Activated CD8-positive, alpha-beta memory T cell treated with anti-CD3 and anti-CD28 coated beads for 36 hours (primary cell): Measurements from ENCODE around the gene PTCD2. TPM values are rescaled to one million over a fixed set of nuclear protein-coding genes. Genes with fewer than 3 reads are reported as not detected.
"Not testable (repeated sequence)": the region's sequence is repeated elsewhere in the genome, so short reads cannot be mapped to it uniquely, and the experiment has no call there.

Source experiments
- CTCF ChIA-PET: fragments of 350-600 bp; sonication (Branson Sonifier 250); formaldehyde crosslinking; loops from one replicate; lab custom pipeline; 2021; ENCODE audit warnings: antibody characterized with exemption; lab: Charles Lee
- POLR2A ChIA-PET: fragments of 350-600 bp; sonication (Branson Sonifier 250); formaldehyde crosslinking; loops from one replicate; lab custom pipeline; 2021; ENCODE audit warnings: antibody characterized with exemption; lab: Charles Lee
- total RNA-seq, 2 experiments: library from RNA; stranded (reverse); gene quantifications; one replicate each; pipeline ENCODE4 v1.2.3, GENCODE V29; 2021

PTCD2 gene
- total RNA-seq, 2 experiments from 2014 or later: 13.8 to 16.1 TPM

DNA sequence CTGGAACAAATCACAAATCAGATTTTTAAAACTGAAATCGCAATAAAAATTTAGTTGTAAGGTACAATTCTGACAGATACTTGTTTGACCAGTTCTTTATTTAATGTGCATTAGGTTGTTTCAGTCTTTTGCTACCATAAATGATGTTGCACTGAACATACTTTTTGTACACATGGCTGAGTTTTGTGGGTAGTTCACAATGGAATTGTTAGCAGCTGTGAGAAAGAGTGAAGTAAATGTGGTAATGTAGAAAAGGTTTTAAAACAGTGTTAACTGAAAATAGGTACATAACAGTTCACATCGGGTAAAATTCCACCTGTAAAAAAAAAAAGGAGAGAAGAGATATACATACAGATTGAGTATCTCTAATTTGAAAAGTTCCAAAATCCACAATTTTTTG, 25.7 kb upstream of the PTCD2 start:
- ChIA-PET CTCF (no interaction called here), POLR2A (no interaction called here)

DNA sequence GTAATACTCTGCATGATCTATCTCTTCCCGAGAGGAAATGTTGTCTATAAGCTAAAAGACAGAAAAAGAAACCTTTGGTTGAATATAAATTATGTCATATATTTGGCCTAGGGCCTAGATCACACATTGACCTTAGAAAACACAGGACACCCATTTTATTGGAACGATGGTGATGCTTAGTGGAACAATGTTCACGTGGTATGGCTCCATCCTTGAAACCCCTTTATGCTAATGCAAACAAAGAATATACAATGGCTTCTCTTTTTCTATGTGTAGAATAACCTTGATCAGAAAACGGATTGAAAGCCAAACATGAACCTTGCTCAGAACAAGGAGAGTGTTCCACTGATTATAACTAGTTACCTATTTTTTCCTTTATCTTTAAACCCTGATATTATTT, 24.6 kb upstream of the PTCD2 start:
- POLR2A ChIA-PET: no interaction called here
- CTCF ChIA-PET: no interaction called here

DNA sequence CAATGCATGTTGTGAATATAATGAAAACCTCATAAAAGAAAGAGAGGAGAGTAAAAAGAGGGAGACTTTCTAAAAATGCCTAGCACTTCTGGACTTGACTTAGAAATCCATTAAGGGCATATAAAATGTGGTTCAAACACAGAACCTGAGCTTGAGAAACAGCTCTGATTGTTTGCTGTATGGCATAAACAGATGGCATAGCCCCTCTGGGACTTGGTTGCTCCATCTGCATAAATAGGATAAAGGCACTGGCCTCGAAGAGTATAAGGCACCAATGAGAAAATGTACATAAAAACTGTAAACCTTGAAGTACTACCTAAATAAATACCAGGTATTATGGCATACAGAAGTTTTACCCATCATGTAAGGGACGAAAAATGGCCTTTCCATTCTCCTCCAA, 23.9 kb upstream of the PTCD2 start:
- ChIA-PET POLR2A (no interaction called here), CTCF (no interaction called here)

DNA sequence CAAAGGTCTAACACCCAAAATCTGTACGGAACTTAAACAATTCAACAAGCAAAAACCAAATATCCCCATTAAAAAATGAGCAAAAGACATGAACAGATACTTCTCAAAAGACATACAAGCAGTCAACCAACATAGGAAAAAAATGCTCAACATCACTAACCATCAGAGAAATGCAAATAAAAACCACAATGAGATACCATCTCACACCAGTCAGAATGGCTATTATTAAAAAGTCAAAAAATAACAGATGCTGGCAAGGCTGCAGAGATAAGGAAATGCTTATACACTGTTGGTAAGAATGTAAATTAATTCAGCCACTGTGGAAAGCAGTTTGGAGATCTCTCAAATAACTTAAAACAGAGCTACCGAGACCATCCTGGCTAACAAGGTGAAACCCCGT, 22.0 kb upstream of the PTCD2 start:
- POLR2A ChIA-PET: not testable (repeated sequence)
- CTCF ChIA-PET: interaction anchor here (1.6 kb wide), 1 partner anchor 28 kb away, joined by 3 read pairs; no protein-coding TSS in a partner anchor

DNA sequence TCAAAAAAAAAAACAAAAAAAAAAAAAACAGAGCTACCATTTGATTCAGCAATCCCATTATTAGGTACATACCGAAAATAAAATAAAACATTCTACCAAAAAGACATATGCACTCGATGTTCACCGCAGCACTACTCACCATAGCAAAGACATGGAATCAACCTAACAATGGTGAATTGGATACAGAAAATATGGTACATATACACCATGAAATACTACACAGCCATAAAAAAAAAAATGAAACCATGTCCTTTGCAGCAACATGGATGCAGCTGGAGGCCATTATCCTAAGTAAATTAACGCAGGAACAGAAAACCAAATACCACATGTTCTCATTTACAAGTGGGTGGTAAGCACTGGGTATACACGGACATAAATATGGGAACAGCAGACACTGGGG, 21.5 kb upstream of the PTCD2 start:
- ChIA-PET CTCF (interaction anchor here (1.6 kb wide), 1 partner anchor 29 kb away, joined by 3 read pairs; no protein-coding TSS in a partner anchor), POLR2A (no interaction called here)

DNA sequence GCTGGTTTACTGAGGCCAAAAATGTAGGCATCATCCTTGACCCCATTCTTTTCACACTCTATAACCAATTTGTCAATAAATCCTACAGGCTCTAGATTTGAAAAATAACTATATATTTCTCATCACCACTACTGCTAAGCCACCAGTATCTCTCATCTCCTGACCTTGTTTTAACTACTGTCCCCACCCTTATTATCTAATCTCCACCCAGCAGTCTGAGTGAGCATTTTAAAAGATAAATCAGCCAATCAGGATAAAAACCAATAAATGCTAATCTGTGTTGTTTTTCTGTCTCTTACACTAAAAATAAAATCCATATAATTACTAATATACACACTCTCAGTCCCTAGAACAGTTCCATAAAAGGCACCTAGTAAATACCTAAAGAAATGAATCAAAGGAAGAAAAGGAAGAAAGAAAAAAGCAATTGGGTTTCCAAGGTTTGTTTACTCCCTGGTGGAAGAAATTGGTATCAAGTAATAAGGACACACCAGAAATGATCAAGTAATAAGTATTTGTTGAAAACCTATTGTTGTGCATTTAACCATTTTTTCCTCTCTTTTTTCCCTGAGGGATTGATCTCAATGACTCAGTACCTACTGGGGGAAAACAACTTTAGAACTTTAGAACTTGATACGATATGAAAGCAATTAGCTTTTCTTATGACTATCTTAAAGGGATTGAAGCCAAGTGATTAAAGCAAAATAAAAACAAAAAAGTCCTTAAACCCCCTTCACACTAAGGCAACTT, 19.4 kb upstream of the PTCD2 start:
- POLR2A ChIA-PET: no interaction called here
- CTCF ChIA-PET: no interaction called here

DNA sequence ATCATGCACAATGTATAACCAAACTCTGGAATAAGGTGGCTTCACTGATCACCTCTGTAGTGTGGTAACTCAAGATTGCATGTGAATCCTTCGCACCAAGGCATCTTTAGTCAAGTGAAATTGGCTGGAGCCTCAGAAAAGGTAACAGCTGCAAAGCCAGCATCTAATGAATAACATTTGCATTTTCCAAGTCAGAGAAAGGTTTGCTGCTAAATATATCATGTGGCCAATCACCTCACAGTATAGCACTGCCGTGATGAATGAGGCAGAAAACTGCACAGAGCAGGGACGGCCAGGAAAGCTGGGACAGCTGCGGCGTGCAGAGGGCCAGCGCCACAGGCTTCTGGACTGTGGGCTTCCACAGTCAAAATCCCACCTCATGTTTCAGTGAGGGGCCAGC, 18.6 kb upstream of the PTCD2 start:
- CTCF ChIA-PET: no interaction called here
- POLR2A ChIA-PET: no interaction called here

DNA sequence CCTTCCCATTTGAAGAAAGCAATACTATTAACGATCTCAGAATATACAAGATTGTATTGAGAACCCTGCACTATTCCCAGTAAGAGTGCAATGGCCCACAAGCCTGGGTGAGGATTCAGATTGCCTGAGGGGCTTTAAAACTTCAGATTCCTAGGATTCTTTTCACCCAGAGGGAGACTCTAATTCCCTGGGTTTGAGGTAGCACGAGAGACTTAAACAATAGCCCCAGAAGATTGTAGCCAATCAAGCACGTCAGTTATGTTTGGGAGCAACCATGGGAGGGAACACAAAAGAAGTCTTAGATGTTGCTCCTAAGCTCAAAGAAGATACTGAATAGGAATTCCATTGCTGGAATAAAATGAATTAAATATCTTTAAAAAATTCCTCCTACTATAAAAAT, 18.0 kb upstream of the PTCD2 start:
- ChIA-PET POLR2A (no interaction called here), CTCF (no interaction called here)

DNA sequence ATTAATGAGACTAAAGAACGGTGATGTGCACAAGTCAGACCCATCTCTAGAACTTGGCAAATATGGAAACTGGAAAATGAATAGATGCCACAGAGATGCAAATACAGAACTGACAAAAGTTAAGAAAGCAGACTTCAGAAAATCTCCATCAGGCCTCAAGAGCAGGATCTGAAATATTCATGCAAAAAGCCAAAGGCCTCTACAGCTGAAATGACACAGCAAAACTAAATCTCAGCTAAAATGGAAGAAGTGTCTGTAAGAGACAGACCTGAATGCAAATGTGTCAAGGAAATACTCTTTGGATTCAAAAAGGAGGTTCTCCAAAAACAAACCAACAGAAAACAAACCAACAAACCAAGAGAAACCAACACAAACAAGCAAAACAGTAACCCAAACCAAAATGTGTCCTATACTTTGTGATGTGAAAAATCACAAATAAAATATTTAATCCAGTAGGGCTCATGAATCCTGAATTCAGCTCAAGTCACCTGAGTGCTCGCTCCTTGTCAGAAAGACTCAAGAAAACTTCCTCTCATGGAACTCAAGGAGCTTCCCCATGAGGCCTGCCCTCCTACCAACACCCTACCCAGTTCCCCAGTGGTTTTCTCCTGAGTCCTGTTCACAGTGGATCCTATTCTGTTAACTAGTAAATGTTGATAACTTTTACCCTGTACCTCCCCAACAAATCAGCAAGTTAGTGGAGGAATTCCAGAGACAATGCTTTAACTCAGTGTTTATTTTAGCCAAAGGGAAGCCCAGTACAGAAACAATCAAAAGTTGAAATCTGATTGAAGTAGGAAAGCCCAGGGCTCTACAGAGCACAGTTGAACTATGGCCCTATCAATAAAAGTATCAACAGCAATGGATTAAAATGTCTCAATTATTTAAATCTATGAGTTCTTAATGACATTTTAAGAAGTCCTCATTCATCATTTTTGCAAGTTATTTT, 14.7 kb upstream of the PTCD2 start:
- ChIA-PET POLR2A (interaction anchor here (0.5 kb wide), 1 partner anchor 457 kb away, joined by 3 read pairs; no protein-coding TSS in a partner anchor), CTCF (no interaction called here)

DNA sequence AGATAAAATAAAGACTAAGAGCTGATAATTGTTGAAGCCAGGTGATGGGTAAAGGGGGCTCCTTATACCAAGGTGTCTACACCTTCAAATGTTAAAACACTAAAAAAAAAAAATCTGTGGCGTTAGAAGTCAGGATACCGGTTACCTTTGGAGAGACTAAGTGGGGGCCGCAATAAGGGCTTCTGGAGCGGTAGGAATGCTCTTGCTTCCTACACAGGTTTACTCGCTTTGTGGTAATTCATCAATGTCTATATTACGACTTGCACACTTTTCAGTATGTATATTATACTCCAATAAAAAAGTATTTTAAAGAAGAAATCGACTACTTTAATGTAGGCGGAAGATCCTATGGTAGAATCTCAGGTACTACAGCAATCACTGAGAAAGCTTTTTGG, 12.6 kb upstream of the PTCD2 start:
- CTCF ChIA-PET: interaction anchor here (1.2 to 3.4 kb wide), 5 partner anchors 10 to 587 kb away, joined by 3 to 24 read pairs (median 3); partner anchors contain the start of genes MRPS27 and PTCD2
- POLR2A ChIA-PET: interaction anchor here (0.7 to 2.1 kb wide), 3 partner anchors 12 to 66 kb away, joined by 3 to 44 read pairs (median 5); partner anchors contain the start of genes MRPS27 and PTCD2

DNA sequence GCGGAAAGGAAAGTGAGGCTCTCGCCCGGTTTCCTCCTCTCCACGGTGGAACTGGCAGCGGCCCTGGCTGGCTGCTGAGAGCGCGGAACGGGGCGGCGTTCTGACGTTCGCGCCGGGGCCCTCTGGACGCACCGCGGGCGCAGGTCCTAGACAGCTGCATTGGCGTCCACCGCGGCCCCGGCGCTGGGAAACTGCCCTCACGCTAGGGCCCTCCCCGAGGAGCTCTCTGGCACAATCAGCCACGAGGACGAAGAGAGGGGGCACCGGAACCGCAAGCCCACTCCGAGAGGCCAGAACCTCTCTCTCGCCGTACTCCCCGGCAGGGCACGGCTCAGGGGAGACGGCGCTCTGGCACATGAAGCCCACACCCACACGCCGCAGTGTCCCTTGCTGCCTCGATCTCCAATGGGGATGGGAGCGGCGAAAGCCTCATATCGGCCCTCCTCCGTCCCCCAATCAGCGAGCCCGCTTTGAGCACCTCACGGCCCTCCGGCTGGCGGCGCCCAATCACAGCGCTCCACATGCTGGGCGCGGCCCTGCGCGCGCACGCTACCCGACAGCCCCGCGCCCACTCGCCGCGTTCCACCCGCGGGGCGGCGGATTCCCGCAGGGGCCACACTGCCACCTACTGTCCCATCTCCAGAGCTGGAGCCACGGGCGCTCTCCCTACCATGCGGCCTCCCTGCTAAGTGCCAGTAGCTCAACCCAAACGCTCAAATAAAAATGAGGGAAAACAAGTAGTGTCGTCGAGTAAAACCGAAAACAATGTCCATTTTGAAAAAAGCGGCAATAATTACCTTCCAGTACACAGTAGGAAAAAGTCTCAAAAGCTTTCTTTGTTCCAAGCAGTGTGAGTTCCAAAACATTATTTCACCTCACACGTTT, 12.0 kb upstream of the PTCD2 start:
- ChIA-PET CTCF (interaction anchor here (0.8 to 3.4 kb wide), 7 partner anchors 10 to 587 kb away, joined by 3 to 24 read pairs (median 3); partner anchors contain the start of genes MRPS27 and PTCD2), POLR2A (interaction anchor here (1.4 to 2.1 kb wide), 2 partner anchors 12 to 14 kb away, joined by 5 to 44 read pairs; partner anchors contain the start of genes MRPS27 and PTCD2)

DNA sequence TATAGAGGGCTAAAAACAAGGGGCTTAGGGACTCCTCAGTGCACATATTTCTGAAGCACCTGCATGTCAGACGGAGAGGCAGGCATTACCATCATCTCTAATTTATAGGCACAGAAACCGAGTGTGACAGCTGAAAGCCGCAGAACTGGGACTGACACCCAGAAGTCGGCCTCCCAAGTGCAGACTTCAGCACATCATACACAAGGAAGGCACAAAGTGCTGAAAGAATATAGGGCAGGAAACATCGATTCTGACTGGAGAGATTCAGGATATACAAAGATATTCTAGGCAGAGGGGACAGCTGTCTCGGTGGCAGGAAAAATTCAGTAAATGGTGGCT, 11.4 kb upstream of the PTCD2 start:
- POLR2A ChIA-PET: interaction anchor here (1.4 to 2.1 kb wide), 2 partner anchors 11 to 13 kb away, joined by 5 to 44 read pairs; partner anchors contain the start of genes MRPS27 and PTCD2
- CTCF ChIA-PET: interaction anchor here (0.8 to 3.4 kb wide), 6 partner anchors 9 to 174 kb away, joined by 3 to 24 read pairs (median 3); partner anchors contain the start of genes MRPS27 and PTCD2

DNA sequence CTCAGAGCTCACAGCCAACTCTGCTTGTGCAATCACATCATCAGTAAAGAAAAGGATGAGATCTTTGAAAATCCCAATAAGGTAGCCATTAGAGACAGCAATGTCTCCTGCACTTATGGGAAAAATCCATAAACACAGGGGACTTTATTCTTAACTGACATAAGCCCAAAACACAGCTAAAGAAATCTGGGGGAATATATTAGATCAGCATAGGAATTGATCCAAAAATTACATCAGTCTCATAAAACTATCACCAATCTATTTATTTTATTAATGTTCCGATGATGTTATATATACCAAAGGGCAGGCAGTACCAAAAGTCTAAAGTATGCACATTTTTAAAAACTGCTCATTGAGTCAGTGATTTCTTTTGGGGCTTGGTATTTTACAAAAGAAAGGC, 7.0 kb upstream of the PTCD2 start:
- ChIA-PET POLR2A (no interaction called here), CTCF (no interaction called here)

DNA sequence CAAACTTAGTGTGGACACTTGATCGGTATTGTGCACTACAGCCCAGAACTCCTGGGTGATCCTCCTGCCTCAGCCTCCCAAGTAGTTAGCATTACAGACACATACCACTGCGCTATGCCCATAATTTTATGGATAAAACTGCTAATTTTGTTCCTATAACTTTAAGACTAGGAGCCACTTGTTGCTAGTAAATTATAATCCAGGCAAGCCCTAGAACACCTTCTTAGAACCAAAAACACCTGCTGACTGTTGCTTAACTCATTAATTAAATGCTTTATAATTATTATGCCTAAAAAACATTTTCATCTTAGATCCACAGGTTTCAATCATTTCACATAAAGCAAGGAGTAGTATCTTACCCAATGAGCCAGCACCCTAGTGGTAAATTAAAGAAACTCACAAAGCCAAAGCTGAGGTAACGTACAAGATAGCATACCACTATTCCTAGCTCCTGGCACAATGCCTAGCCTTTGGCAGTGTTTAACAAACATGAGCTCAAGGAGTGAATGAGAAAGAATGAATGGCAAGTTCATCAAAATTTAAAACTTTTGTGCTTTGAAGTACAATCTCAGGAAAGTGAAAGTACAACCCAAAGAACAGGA, 5.5 kb upstream of the PTCD2 start:
- POLR2A ChIA-PET: no interaction called here
- CTCF ChIA-PET: no interaction called here

DNA sequence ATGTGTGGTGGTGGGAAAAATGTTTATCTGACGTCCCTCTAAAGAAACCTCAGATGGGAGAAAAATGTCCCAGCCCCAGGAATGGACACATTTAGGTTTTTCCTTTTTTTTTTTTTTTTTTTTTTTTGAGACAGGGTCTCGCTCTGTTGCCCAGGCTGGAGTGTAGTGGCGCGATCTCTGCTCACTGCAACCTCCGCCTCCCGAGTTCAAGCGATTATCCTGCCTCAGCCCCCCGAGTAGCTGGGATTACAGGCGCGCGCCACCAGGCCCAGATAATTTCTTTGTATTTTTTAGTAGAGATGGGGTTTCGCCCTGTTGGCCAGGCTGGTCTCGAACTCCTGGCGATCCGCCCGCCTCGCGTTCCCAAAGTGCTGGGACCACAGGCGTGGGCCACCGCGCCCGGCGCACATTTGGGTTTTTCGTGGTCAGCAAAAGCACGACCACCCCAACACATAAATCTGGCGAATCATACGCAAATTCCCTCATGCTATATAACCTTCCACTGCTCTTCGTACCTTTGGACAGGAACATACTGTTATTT, 668 bp upstream of the PTCD2 start:
- ChIA-PET POLR2A (interaction anchor here (2.8 kb wide), 1 partner anchor 12 kb away, joined by 44 read pairs; no protein-coding TSS in a partner anchor), CTCF (interaction anchor here (0.7 to 2.9 kb wide), 3 partner anchors 11 to 674 kb away, joined by 7 to 24 read pairs (median 11); no protein-coding TSS in a partner anchor)

DNA sequence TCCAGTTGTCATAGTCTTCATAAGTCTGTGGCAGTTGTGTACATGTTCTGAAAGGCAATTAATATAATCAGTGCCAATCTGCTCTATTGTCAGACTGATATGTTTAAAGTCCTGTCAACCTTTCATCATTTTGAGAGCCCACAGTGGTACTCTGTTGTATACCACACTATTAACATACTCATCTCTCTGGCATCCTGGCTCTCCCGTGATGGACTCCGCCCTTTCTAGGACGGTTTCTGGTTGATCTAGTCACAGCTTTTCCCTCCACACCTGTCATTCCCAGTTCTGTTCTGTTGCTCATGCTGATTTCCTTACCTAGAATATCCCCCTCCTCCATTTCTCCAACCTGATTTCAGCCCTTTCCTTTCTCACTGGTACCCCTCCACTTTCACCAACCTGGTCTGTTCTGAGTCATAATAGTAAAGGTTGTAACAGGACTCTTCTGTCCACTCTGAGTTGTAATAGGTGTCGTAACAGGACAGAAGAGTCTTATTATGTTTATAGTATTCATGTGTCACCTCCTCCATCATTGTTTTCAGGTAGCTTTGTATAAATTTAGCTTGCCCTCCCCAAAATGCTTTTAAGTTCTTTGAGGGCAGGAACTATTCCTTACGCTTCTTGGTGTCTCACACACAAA, 4.1 kb downstream of the PTCD2 start:
- ChIA-PET CTCF (no interaction called here), POLR2A (no interaction called here)

DNA sequence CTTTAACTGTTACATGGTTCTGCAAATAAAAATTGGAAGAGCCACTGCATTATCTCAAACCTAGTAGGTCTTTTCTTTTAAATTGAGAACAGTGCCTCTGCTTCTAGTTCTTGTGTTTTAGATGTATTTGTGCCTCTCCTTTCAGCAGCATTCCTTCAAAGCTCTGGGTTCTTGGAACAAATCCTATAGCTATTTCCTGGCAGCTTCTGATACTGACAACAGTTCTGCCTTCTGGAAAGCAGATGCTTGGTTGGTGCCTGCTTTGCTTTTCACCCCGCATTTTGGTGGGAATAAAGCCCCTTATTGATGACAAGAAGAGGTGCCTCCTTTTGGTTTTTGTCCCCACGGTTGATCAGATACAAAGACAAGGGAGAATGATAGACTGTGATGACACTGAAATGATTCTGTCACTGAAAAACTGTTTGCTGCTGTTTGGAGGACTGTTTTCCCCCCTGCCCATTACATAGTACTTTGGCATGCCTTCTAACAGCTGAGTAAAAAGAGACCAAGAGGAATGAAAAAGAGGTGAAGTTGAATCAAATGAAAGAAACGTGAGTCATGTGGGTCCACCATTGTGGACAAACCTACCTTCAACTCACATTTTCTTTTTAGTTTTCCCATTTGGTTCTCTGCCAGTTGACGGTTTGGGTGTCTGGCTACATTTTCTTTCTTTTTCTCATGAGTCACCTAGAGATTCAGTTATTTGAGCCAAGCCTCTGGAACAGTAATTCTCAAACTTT, 5.6 kb downstream of the PTCD2 start:
- POLR2A ChIA-PET: no interaction called here
- CTCF ChIA-PET: interaction anchor here (0.6 kb wide), 1 partner anchor 227 kb away, joined by 4 read pairs; no protein-coding TSS in a partner anchor
